Epithelial cell of esophagus (primary cell): ENCODE results near the gene OLIG1.

Source experiments
- DNase-seq: peaks from one replicate; pipeline ENCODE4 v3.0.0; 2010; ENCODE audit warnings: low read depth
- H3K4me3 ChIP-seq: 2 replicates; pipeline ENCODE4 v1.5.1; 2011; ENCODE audit warnings: mild to moderate bottlenecking, low read length, control low read depth
- TF ChIP-seq, protein P1 (sequence below): IDR thresholded peaks from 2 replicates; pipeline ENCODE4 v1.5.1; 2011; ENCODE audit warnings: low read depth, mild to moderate bottlenecking, low read length, control low read depth, inconsistent platforms; ENCODE audit not compliant: insufficient read depth; ENCODE audit errors: missing control alignments

The OLIG1 gene

GRCh38 chr21:33023574-33024200 lies 46.3 kb upstream of the OLIG1 start:
- DNase-seq, result no peak
- TF ChIP-seq, protein P1, sequence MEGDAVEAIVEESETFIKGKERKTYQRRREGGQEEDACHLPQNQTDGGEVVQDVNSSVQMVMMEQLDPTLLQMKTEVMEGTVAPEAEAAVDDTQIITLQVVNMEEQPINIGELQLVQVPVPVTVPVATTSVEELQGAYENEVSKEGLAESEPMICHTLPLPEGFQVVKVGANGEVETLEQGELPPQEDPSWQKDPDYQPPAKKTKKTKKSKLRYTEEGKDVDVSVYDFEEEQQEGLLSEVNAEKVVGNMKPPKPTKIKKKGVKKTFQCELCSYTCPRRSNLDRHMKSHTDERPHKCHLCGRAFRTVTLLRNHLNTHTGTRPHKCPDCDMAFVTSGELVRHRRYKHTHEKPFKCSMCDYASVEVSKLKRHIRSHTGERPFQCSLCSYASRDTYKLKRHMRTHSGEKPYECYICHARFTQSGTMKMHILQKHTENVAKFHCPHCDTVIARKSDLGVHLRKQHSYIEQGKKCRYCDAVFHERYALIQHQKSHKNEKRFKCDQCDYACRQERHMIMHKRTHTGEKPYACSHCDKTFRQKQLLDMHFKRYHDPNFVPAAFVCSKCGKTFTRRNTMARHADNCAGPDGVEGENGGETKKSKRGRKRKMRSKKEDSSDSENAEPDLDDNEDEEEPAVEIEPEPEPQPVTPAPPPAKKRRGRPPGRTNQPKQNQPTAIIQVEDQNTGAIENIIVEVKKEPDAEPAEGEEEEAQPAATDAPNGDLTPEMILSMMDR, result no peak
- no peak overlapping the region for H3K4me3 ChIP-seq

GRCh38 chr21:33024201-33025103 lies 45.5 kb upstream of the OLIG1 start:
- TF ChIP-seq, protein P1, result no peak
- no peak overlapping the region for H3K4me3 ChIP-seq
- DNase-seq, result no peak

GRCh38 chr21:33025106-33025488 lies 44.8 kb upstream of the OLIG1 start:
- no peak overlapping the region for H3K4me3 ChIP-seq

DNA sequence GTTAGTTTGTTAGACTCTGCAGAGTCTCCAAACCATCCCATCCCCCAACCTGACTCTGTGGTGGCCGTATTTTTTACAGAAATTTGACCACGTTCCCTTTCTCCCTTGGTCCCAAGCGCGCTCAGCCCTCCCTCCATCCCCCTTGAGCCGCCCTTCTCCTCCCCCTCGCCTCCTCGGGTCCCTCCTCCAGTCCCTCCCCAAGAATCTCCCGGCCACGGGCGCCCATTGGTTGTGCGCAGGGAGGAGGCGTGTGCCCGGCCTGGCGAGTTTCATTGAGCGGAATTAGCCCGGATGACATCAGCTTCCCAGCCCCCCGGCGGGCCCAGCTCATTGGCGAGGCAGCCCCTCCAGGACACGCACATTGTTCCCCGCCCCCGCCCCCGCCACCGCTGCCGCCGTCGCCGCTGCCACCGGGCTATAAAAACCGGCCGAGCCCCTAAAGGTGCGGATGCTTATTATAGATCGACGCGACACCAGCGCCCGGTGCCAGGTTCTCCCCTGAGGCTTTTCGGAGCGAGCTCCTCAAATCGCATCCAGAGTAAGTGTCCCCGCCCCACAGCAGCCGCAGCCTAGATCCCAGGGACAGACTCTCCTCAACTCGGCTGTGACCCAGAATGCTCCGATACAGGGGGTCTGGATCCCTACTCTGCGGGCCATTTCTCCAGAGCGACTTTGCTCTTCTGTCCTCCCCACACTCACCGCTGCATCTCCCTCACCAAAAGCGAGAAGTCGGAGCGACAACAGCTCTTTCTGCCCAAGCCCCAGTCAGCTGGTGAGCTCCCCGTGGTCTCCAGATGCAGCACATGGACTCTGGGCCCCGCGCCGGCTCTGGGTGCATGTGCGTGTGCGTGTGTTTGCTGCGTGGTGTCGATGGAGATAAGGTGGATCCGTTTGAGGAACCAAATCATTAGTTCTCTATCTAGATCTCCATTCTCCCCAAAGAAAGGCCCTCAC lies 44.2 kb upstream of the OLIG1 start, which contains the start of gene OLIG2:
TSS of gene OLIG2 (plus strand) at position 447 of the 954 bp plus-strand sequence. CDS start 928 bp downstream, outside the sequence.
- DNase-seq, result no peak
- TF ChIP-seq, protein P1, result no peak
- no peak within 1 kb of the TSS for H3K4me3 ChIP-seq

More at GRCh38 chr21:33025106-33025488, 44.8 kb upstream of the OLIG1 start:
- no peak for DNase-seq
- TF ChIP-seq, protein P1, result no peak

- TF ChIP-seq, protein P1, result no peak
- DNase-seq, result no peak
- H3K4me3 ChIP-seq, result no peak overlapping the region
Observed at GRCh38 chr21:33026443-33026858, 43.5 kb upstream of the OLIG1 start.

DNA sequence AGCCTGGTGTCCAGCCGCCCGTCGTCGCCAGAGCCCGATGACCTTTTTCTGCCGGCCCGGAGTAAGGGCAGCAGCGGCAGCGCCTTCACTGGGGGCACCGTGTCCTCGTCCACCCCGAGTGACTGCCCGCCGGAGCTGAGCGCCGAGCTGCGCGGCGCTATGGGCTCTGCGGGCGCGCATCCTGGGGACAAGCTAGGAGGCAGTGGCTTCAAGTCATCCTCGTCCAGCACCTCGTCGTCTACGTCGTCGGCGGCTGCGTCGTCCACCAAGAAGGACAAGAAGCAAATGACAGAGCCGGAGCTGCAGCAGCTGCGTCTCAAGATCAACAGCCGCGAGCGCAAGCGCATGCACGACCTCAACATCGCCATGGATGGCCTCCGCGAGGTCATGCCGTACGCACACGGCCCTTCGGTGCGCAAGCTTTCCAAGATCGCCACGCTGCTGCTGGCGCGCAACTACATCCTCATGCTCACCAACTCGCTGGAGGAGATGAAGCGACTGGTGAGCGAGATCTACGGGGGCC lies 43.0 kb upstream of the OLIG1 start:
- TF ChIP-seq, protein P1, result no peak
- H3K4me3 ChIP-seq, result no peak overlapping the region
- no peak for DNase-seq
